Endodermal cell (in vitro differentiated cells): Measurements from ENCODE around the gene ATXN7L3. TPM values are rescaled to one million over a fixed set of nuclear protein-coding genes. Genes with fewer than 3 reads are reported as not detected.
A peak's percentile ranks its signal among the peaks of the same experiment; 100 is the strongest.

Source experiments
- DNase-seq: peaks from one replicate; pipeline ENCODE4 v3.0.0-alpha.2; 2017
- H3K27ac ChIP-seq: 2 replicates; pipeline ENCODE4 v1.5.1; 2013; ENCODE audit warnings: mild to moderate bottlenecking, low read depth, low read length, moderate library complexity
- H3K27me3 ChIP-seq: 2 replicates; pipeline ENCODE4 v1.6.1; 2013; ENCODE audit warnings: mild to moderate bottlenecking, low read length, moderate library complexity; ENCODE audit not compliant: insufficient read depth, control insufficient read depth, poor library complexity, severe bottlenecking
- H3K36me3 ChIP-seq: 2 replicates; pipeline ENCODE4 v1.7.0; 2013; ENCODE audit warnings: mild to moderate bottlenecking, low read length, moderate library complexity; ENCODE audit not compliant: control insufficient read depth, insufficient read depth
- H3K4me1 ChIP-seq: one replicate; pipeline ENCODE4 v1.7.0; 2013; ENCODE audit warnings: low read length; ENCODE audit not compliant: control insufficient read depth, insufficient read depth
- H3K4me3 ChIP-seq: 2 replicates; pipeline ENCODE4 v1.5.1; 2013; ENCODE audit warnings: mild to moderate bottlenecking, low read length, moderate library complexity
- H3K9ac ChIP-seq: 2 replicates; pipeline ENCODE4 v1.6.1; 2013; ENCODE audit warnings: mild to moderate bottlenecking, low read length, moderate library complexity; ENCODE audit not compliant: poor library complexity, severe bottlenecking; ENCODE audit errors: extremely low read depth
- H3K9me3 ChIP-seq: 2 replicates; pipeline ENCODE4 v1.6.1; 2013; ENCODE audit warnings: mild to moderate bottlenecking, low read length, moderate library complexity; ENCODE audit not compliant: control insufficient read depth
- H3K27ac Mint-ChIP-seq: 2 replicates; pipeline ENCODE4 v1.8.0; 2020; ENCODE audit warnings: mixed read lengths
- H3K27me3 Mint-ChIP-seq: 2 replicates; pipeline ENCODE4 v1.8.0; 2021; ENCODE audit warnings: mild to moderate bottlenecking, mixed read lengths; ENCODE audit not compliant: insufficient read depth
- H3K36me3 Mint-ChIP-seq: 2 replicates; pipeline ENCODE4 v1.8.0; 2020; ENCODE audit warnings: low read depth, mixed read lengths
- H3K4me1 Mint-ChIP-seq: 2 replicates; pipeline ENCODE4 v1.8.0; 2020; ENCODE audit warnings: mixed read lengths
- H3K4me3 Mint-ChIP-seq: 2 replicates; pipeline ENCODE4 v1.8.0; 2020; ENCODE audit warnings: mild to moderate bottlenecking, moderate library complexity, mixed read lengths
- H3K9me3 Mint-ChIP-seq: 2 replicates; pipeline ENCODE4 v1.8.0; 2020; ENCODE audit warnings: mild to moderate bottlenecking, mixed read lengths
- WGBS, 2 experiments: methylation state at CpG; one replicate each; pipeline versions ENCODE4 v1.1.5 to v1.1.7; 2013; ENCODE audit warnings: missing lambda C conversion rate in 2 of 2, mixed read lengths in 1 of 2; ENCODE audit not compliant: insufficient coverage in 1 of 2, insufficient read length in 1 of 2; 5-methylcytosine and 5-hydroxymethylcytosine counted together
- total RNA-seq, 2 donors: library from RNA; stranded (reverse); fragmentation: NEBNext Ultra II Directional in 1 of 2; extraction: Animal tissue kit (Norgen Biotek cat#: 25700) in 1 of 2; gene quantifications; 2 replicates in 1 of 2; 3 replicates in 1 of 2; pipeline ENCODE4 v1.2.1, GENCODE V29; 2021
- TF ChIP-seq, protein P1 (sequence below): fragments of 200-600 bp; sonication (generic); conservative IDR thresholded peaks from 2 replicates; pipeline ENCODE4 v1.5.0; 2021; ENCODE audit warnings: antibody characterized with exemption, mild to moderate bottlenecking

The ATXN7L3 gene
- total RNA-seq, 2 donors from 2014 or later, result 118 to 144 TPM

DNA sequence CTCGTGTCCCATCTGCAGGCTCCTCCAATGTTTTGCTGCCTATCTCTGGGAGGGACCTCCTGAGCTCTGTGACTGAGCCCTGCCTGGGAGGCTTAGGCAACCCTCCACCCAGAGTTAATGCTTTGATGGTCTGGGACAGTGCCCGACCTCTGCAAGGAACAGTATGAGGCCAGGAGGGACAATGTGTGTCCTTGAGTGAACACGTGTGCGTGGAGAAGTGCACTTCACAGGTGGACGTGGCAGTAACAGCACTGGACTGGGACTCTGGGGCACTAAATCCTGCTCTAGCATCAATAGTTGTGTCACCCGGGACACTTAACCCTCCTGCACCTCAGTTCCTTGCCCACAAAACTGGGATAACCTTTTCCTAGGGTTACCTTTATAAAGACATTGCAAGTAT, 15.2 kb upstream of the ATXN7L3 start:
- Mint-ChIP-seq H3K4me1 (peaks cover 6% of the 10 kb centered on the region), H3K27me3 (no peaks in the 10 kb centered on the region), H3K4me3 (no peak overlapping the region), H3K27ac (no peak overlapping the region), H3K9me3 (no peaks in the 10 kb centered on the region), H3K36me3 (peaks cover 58% of the 10 kb centered on the region)
- H3K27me3 ChIP-seq, result no peaks in the 10 kb centered on the region
- H3K36me3 ChIP-seq, result peaks cover 58% of the 10 kb centered on the region
- H3K4me3 ChIP-seq, result no peak overlapping the region
- no peaks in the 10 kb centered on the region for H3K9me3 ChIP-seq
- no peak for DNase-seq
- no peak overlapping the region for H3K9ac ChIP-seq
- TF ChIP-seq, protein P1, sequence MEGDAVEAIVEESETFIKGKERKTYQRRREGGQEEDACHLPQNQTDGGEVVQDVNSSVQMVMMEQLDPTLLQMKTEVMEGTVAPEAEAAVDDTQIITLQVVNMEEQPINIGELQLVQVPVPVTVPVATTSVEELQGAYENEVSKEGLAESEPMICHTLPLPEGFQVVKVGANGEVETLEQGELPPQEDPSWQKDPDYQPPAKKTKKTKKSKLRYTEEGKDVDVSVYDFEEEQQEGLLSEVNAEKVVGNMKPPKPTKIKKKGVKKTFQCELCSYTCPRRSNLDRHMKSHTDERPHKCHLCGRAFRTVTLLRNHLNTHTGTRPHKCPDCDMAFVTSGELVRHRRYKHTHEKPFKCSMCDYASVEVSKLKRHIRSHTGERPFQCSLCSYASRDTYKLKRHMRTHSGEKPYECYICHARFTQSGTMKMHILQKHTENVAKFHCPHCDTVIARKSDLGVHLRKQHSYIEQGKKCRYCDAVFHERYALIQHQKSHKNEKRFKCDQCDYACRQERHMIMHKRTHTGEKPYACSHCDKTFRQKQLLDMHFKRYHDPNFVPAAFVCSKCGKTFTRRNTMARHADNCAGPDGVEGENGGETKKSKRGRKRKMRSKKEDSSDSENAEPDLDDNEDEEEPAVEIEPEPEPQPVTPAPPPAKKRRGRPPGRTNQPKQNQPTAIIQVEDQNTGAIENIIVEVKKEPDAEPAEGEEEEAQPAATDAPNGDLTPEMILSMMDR, result no peak
- 95 to 98% methylated on average over 6 of the region's 6 CpGs for whole genome bisulfite sequencing, 2 experiments
- H3K27ac ChIP-seq, result no peak overlapping the region
- H3K4me1 ChIP-seq, result peaks cover 3% of the 10 kb centered on the region

DNA sequence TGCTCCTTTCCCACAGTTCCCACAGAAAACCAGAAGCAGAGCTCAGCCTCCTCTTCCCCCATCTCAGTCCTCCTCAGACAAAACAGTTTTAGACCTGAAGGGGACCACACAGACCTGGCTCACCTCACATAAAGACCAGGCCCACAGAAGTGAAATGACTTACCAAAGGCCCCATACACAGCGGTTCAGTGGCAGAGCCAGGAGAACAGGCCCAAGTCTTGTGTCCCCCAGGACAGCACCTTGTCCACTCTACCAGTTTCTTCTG, 14.5 kb upstream of the ATXN7L3 start:
- TF ChIP-seq, protein P1, result no peak
- 100% methylated on average over 1 of the region's 1 CpG; no CpG with 5 or more reads in 1 of the 2 experiments for WGBS, 2 experiments
- H3K9me3 Mint-ChIP-seq, result no peaks in the 10 kb centered on the region
- H3K4me1 Mint-ChIP-seq, result peaks cover 6% of the 10 kb centered on the region
- H3K36me3 Mint-ChIP-seq, result peaks cover 64% of the 10 kb centered on the region
- no peaks in the 10 kb centered on the region for H3K27me3 ChIP-seq
- peaks cover 65% of the 10 kb centered on the region for H3K36me3 ChIP-seq
- H3K4me1 ChIP-seq, result peaks cover 3% of the 10 kb centered on the region
- DNase-seq, result no peak
- no peaks in the 10 kb centered on the region for H3K9me3 ChIP-seq
- H3K4me3 ChIP-seq, result no peak overlapping the region
- H3K27ac ChIP-seq, result no peak overlapping the region
- H3K4me3 Mint-ChIP-seq, result no peak overlapping the region
- peak overlapping the region; percentile 46 for H3K27ac Mint-ChIP-seq
- no peaks in the 10 kb centered on the region for H3K27me3 Mint-ChIP-seq
- no peak overlapping the region for H3K9ac ChIP-seq

DNA sequence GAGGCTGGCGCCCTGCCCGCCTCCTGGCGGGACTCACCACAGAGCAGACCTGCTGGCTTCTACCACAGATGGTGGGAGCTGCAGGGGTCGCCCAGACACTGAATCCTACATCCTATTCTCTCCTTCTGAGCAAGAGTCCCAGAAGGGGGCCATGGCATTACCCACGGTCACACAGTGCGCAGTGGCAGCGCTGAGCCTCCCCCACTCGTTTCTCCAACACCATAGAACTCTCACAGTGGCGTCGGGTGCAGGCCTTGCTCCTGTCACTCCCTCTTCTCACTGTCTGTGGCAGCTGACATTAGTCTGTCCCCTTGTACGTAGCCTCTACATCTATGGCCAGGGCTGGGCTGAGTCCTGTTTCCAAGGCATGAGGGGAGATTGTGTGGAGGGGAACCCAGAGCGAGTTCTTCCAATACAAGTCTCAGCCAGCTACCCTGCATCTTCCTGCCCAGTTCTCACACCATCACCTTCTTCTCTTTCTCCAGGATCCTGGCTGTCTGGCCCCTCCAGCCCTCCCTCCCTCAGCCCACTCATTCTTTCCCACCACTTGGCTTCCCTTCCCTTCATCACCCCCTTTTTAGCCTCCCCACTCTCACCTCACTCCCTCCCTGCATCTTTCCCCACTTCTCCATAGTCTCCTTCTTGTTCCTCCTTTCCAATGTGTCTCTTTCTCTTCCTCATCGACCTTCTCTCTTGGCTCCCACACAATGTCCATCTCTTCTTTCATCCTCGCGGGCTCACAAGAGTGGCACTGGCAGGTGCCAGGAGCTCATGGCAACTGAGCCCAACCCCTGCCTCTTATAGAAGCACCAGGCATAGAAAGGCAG, 13.9 kb upstream of the ATXN7L3 start:
- Mint-ChIP-seq H3K4me3 (no peak overlapping the region), H3K9me3 (no peaks in the 10 kb centered on the region), H3K4me1 (peaks cover 6% of the 10 kb centered on the region), H3K36me3 (peaks cover 68% of the 10 kb centered on the region), H3K27me3 (no peaks in the 10 kb centered on the region), H3K27ac (peak overlapping the region; percentile 46)
- Histone ChIP-seq H3K36me3 (peaks cover 71% of the 10 kb centered on the region), H3K9ac (no peak overlapping the region), H3K27me3 (no peaks in the 10 kb centered on the region), H3K9me3 (no peaks in the 10 kb centered on the region), H3K4me3 (no peak overlapping the region), H3K4me1 (peaks cover 3% of the 10 kb centered on the region), H3K27ac (no peak overlapping the region)
- TF ChIP-seq, protein P1, result no peak
- no peak for DNase-seq
- 95 to 97% methylated on average over 8 to 15 of the region's 15 CpGs for WGBS, 2 experiments
